Activated T-cell treated with anti-CD3 and anti-CD28 coated beads, Interleukin-2, amount 50 U/mL, for 48 hours (primary cell): ENCODE results near the gene IMP3.
"Not testable (repeated sequence)": the region's sequence is repeated elsewhere in the genome, so short reads cannot be mapped to it uniquely, and the experiment has no call there.

Experiments
- DNase-seq, 2 experiments: peaks; one replicate each; pipeline ENCODE4 v3.0.0-alpha.2; 2020

Gene IMP3

GRCh38 chr15:75649848-75650247 is 9.8 kb upstream of the IMP3 start:
- no peak for DNase-seq

DNA sequence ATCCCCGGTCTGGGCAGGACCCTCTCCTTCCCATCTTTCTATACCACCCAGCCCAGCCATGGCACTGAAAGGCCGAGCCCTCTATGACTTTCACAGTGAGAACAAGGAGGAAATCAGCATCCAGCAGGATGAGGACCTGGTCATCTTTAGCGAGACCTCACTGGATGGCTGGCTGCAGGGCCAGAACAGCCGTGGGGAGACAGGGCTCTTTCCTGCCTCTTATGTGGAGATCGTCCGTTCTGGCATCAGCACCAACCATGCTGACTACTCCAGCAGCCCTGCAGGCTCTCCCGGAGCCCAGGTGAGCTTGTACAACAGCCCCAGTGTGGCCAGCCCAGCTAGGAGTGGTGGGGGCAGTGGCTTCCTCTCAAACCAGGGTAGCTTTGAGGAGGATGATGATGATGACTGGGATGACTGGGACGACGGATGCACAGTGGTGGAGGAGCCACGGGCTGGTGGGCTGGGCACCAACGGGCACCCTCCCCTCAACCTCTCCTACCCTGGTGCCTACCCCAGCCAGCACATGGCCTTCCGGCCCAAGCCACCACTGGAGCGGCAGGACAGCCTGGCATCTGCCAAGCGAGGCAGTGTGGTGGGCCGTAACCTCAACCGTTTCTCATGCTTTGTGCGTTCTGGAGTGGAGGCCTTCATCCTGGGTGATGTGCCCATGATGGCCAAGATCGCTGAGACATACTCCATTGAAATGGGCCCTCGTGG is 9.2 kb upstream of the IMP3 start:
- no peak for DNase-seq

DNA sequence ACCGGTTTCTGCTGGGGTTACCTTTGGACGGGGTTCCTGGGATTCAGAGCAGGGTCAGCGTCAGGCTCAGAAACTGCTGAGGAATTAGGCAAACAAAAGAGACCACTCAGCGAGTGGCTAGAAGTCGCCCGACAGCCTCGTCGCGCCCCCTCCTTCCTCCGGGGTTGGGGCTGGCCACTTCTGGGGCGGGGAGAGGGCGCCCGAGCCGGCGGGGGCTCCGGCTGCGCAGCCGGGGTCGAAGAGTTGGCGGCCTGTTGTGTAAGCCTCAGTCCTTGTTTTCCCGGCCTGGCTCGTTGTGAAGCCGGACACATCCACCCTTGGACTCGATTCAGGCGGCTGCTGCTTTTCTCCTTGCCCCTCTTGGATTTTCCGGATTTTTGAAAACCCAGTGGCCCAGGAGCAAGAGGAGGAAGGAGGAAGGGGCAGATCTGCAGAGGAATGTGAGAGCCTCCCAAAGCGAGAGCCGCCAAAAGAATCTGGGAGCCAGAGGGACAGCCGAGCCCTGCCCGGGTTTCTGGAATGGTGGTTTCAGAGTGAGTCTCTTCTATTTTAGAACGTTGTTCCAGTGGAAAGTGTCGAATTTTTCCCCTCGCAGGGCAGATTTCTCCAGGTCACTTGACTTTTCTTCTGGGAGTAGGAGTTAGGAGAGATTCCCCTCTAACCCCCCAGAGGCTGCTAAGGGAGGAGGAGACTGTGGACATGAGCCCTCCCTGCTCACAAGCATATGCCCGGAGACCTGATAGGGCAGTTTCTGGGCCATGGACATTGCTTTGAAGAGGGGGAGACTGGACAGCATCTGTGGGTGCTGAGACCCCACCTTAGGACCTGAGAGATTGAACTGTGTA is 8.4 kb upstream of the IMP3 start:
- no peak for DNase-seq

- DNase-seq: peak; percentile 67 to 74
Observed at GRCh38 chr15:75647370-75648155, 7.5 kb upstream of the IMP3 start, which contains the start of gene SNX33. Gene SNX33 (plus strand): TSS chr15:75647912. CDS start chr15:75649103, 1,191 bp downstream.

- DNase-seq: peak; percentile 40 to 42
Observed at GRCh38 chr15:75646944-75647364, 6.9 kb upstream of the IMP3 start.

DNA sequence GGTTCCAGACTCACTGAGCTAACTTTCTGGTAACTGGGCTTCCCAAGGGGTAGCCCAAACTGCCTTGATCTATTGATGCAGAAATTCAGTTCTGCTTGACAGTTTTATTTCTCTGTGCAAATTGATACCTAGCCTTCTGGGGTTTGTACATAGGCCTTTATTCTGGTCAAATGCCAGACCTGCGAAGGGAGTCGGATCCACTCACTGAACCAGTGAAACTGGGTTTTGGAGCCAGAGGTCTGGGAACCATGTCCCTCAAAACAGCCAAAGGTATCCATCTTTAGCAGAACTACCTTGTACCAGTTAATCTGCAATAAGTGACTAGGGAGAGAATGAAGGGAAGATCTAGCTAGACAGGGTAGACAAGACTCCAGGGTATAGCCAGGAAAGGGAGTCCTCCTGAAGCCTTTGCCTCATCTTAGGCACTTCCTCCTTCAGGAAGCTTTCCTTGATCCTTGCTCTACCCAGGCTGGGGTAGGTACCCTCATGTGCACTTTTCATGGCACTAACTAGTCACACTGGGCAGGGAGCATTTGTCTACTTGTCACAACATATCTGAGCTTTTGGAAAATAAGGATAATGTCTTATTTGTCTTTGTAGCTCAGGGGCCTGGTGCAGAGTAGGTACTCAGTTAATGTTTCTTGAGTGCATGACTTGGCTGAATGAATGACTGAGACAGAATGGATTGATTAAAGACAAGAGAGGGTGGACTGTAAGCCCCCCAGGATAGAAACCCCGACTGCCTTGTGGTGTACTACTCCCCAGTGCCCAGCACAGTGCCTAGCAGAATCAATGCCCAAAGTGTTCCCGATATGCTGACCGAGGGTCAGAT is 6.3 kb upstream of the IMP3 start:
- no peak for DNase-seq

DNA sequence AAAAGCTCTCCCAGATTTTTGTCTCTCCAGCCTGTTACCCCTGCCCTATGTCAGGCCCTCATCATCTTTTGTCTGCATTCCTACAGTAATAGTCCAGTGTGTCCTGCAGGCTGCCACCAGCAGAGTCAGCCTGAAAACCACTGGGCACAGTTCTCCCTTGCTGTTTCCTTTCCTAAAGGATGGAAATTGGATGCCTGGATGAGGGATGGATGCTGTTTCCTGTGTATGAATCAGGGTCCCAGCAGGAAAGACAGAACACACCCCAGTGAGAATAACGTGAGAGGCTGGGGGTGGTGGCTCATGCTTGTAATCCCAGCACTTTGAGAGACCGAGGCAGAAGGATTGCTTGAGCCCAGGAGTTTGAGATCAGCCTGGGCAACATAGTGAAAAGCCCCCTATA is 4.4 kb upstream of the IMP3 start:
- DNase-seq: no peak

DNA sequence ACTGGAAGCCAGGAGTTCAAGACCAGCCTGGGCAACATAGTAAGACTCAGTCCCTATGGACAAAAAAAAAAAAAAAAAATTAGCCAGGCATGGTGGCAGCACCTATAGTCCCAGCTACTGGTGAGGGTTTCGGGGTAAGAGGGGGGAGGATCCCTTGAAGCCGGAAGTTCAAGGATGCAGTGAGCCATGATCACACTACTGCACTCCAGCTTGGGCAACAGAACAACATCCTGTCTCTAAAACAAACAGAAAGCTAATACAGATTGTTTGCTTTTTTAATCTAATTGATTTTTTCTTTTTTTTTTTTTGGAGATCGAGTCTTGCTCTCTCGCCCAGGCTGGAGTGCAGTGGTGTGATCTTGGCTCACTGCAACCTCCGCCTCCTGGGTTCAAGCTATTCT is 1.6 kb upstream of the IMP3 start:
- no peak for DNase-seq

GRCh38 chr15:75641179-75641503 is 1.1 kb upstream of the IMP3 start:
- no peak for DNase-seq

DNA sequence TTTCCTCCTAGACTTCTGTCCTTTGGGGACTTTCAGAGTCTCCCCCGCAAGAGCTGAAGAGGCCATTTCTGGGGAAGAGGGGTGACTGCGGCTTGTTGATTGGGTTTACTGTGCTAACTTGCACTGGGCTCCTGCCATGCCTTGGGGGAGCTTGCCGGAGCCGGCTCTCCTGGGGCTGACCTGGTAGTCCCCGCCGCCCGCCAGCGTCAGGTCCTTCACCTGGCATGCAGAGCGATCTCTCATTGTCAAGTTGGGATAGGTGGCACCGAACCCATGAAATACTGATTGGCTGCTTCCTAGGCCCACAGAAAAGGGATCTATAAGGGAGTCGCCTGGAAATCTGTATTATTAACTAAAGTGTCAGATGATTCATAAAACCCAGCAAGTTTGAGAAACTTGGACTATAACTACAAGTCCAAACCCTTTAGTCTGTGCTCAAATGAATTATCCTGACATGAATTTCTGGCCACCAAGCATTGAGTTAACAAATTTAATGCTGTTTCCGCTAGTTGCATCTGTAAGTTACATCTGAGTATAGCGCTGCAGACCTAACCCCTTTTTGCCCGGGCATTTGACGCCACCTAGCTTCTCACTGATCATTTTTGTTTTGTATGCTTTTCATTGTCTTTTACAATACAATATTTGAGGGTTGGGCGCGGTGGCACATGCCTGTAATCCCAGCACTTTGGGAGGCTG is 607 bp upstream of the IMP3 start:
- DNase-seq: peak; percentile 60 to 63

DNA sequence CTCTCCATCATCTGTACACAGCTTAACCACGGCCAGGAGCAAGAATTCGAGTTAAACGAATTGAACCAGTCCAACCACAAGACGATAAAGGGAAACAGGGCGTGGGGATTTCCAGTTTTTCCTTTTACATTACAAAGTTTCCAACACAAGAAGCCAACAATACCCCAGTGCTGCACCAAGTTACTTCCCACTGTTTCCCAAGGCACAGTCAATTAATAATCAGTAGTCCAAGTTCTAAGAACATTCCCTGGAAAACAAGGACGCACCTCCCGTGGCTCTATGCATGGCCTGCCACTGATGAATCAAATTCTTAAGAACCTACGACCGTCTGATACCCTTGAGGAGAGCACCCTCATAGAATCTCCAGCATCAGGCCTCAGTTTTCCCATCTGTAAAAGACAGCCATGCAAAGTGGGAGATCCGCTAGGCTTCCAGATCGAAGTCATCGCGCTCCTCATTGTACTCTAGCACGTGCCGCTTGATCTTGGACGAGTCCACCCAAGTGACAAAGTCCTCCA is 774 bp downstream of the IMP3 start:
- no peak for DNase-seq

DNA sequence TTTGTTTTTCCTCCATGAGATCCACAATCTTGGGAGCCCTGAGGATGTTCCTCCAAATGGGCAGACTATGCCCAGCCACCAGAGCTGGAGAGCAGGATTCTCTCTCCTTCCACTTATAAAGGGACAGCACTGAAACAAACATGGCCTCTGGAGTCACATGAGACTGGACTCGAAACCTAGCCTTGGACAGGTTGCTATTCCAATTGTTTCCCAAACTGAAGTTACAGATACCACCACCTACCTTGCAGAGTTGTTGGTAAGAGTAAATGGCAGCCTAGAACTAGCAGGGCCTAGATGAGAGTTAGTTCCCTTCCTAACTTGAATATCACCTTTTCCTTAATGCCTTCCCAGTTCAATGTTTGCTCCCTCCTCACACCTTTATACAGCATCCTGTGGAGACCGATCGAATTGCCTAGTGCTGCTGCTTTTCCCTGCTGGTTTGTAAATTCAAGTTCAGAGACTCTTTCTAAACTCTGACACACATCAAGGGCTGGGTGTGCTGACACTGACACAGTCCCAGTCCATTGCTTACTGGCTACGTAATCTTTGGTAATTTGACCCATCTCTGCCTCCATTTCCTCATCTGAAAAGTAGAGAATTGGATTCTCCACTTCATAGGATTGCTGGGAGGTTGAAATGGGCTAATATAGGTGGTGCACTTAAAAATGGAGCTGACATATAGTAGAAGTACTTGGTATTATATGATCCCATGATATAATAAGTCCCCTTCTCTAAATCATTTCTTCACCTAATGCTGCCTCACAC is 2.6 kb downstream of the IMP3 start:
- no peak for DNase-seq

- no peak for DNase-seq
Observed at GRCh38 chr15:75636026-75636425, 4.0 kb downstream of the IMP3 start.

DNA sequence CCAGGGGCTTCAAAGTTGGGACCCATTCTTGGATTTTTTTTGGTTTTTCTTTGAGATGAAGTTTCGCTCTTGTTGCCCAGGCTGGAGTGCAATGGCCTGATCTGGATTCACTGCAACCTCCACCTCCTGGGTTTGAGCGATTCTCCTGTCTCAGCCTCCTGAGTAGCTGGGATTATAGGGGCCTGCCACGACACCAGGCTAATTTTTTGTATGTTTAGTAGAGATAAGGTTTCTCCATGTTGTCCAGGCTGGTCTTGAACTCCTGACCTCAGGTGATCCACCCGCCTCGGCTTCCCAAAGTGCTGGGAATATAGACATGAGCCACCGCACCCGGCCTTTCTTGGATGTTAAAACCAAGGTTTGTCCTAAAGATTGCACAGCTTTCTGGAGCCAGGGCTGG is 6.1 kb downstream of the IMP3 start:
- DNase-seq: not testable (repeated sequence)

- DNase-seq: no peak
Observed at GRCh38 chr15:75631935-75632334, 8.1 kb downstream of the IMP3 start.

DNA sequence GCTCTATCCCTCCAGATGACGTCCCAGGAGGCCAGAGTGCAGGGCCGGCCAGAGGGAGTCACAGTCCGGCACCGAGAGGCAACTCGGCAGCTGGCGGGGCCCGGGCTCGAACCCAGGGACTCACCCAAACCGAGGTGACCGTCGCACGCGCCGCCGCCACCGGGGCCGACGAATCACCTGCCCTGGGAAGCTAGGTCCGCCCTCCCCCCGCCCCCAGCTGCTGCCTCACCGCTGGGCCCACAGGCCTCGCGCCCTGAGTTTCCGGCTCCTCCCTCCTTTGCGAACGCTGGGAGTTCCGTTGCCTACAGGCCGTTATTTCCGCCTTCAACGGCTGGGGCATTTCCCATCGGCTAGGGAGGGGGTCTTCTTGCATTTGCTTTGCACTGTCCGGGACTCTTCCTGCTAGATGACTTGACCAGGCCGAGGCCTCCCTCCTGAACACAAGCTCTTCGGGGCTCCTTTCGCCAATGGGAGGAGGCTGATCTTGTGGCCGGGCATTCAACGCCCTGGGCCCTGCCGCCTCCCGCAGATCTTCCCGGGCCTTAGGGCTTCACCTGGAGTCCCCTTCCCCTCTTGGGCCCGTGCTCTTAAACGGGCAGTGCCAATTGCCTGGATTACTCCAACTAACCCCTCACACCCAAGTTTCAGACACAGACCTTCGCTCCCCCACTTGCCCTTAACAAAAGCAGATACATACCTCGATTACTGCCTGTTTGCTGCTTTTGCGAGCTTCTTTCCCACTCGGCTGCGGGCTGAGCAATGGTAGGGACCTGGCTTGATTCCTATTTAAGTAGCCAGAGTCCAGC is 14.3 kb downstream of the IMP3 start, which contains the start of gene SNUPN:
TSS of gene SNUPN (minus strand) at position 184 of the 806 bp plus-strand sequence. CDS start 4,674 bp downstream, outside the sequence.
- DNase-seq: peak; percentile 95 to 96

DNA sequence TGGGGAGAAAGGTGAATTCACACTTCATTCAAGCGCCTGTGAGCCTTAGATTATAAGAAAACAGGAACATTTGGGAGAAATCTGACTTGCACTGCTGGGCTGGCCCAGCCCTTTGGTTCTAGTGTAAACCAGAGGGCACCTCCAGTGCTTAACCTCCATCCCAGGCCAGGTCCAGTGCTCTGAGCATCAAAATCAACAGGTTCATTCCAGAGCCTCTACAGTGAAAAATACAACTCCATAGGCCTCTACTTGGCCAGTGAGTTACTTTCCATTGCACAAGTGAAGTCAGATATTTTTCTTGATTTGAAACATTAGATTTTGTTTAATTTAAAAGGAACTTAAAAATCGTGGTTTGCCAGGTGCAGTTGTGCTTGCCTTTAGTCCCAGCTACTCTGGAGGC is 17.5 kb downstream of the IMP3 start:
- no peak for DNase-seq

DNA sequence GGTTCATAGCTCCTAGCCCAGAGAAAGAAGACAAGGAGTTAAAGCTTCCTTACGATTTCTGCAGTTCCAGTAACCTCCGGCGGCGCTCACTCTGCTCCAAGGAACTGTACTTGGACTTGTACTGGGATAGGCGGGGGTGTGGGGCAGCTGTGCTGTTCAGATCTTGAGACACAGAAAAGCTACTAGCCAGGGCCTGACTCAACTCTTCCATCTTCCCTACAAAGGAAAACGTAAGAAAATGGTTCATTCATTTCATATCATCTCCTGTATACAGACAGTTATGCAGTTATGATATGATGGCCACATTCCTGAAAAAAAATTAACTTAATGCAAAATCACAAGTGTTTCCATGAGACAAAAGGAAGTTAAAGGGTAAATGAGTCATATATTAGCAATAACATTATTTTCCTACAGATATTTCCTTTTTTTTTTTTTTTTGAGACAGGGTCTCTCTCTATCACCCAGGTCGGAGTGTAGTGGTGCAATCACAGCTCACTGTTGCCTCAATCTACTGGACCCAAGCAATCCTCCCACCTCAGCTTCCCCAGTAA is 19.1 kb downstream of the IMP3 start:
- peak in 1 of 2 experiments; percentile 25 for DNase-seq

DNA sequence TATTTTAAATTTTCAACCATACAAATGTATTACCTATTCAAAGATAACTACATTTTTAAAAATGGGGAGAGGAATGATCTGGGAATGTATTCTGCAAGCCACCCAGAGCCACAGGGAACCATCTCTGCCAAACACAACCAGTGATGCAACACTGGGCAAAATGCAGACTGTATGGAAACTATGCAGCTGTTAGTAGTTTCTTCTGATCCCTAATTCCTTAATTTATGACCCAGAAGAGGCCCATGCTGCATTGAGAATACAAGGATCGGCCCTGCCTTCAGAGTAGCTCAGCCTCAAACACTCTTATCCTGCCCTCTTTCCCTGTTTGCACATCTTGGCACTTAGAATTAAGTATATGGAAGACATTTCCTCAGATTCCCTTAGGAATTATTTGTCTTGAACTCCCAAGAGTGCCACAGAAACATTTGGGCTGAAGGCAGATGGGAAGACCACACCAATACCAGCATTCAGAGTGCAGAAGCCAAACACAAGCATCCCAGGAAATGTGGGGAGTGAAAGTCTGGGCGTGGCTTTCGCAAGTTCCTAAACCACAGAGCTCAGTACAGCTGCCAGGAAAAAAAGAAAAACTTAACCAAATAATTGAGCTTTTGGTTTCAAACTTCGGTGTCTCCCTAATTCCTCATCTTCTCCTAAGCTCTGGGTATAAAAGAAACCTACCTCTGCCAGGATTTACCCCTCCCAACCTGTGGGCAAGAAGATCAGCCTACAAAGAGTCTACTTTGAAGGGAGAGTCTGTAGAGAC is 19.8 kb downstream of the IMP3 start:
- DNase-seq: no peak
